ENCODE results near the gene CHMP3. TPM values are rescaled to one million over a fixed set of nuclear protein-coding genes. Genes with fewer than 3 reads are reported as not detected.
A peak's percentile ranks its signal among the peaks of the same experiment; 100 is the strongest.

Gene CHMP3
- total RNA-seq, 1 donor from 2014 or later = 28.3 TPM

- Mint-ChIP-seq H3K4me1 (peaks cover 34% of the 10 kb centered on the region), H3K9me3 (peaks cover 4% of the 10 kb centered on the region), H3K36me3 (ENCODE audit: low read depth) (peaks cover 92% of the 10 kb centered on the region), H3K4me3 (peak overlapping the region; percentile 2), H3K27me3 (no peaks in the 10 kb centered on the region), H3K27ac (peak overlapping the region; percentile 67)
- no peak for DNase-seq
- intact Hi-C loops (cut with micrococcal nuclease) = no loop called here
Measured at GRCh38 chr2:86485103-86485502, 78.1 kb downstream of the CHMP3 start.

- Mint-ChIP-seq H3K27ac (no peak overlapping the region), H3K9me3 (peaks cover 4% of the 10 kb centered on the region), H3K27me3 (no peaks in the 10 kb centered on the region), H3K4me1 (peaks cover 36% of the 10 kb centered on the region), H3K36me3 (ENCODE audit: low read depth) (peaks cover 92% of the 10 kb centered on the region), H3K4me3 (no peak overlapping the region)
- intact Hi-C loops (cut with micrococcal nuclease) = loop anchor here (5.0 kb wide), 1 partner anchor 42 kb away; the partner anchor contains the start of gene KDM3A
- no peak for DNase-seq
Measured at GRCh38 chr2:86484385-86484784, 78.9 kb downstream of the CHMP3 start.

- peak overlapping the region; percentile 61 for H3K27ac Mint-ChIP-seq
- H3K36me3 Mint-ChIP-seq (ENCODE audit: low read depth) = peaks cover 93% of the 10 kb centered on the region
- H3K27me3 Mint-ChIP-seq = no peaks in the 10 kb centered on the region
- H3K4me3 Mint-ChIP-seq = no peak overlapping the region
- H3K4me1 Mint-ChIP-seq = peaks cover 42% of the 10 kb centered on the region
- peaks cover 4% of the 10 kb centered on the region for H3K9me3 Mint-ChIP-seq
- intact Hi-C loops (cut with micrococcal nuclease) = loop anchor here (1.0 to 5.0 kb wide), 2 partner anchors 40 to 141 kb away; partner anchors contain the start of genes KDM3A and RNF103
- DNase-seq = no peak
Measured at GRCh38 chr2:86482034-86482433, 81.2 kb downstream of the CHMP3 start.

GRCh38 chr2:86480105-86480504, 83.1 kb downstream of the CHMP3 start:
- Mint-ChIP-seq H3K36me3 (ENCODE audit: low read depth) (peaks cover 90% of the 10 kb centered on the region), H3K4me3 (no peak overlapping the region), H3K27me3 (no peaks in the 10 kb centered on the region), H3K4me1 (peaks cover 37% of the 10 kb centered on the region), H3K9me3 (peaks cover 3% of the 10 kb centered on the region), H3K27ac (no peak overlapping the region)
- intact Hi-C loops (cut with micrococcal nuclease) = loop anchor here (5.0 kb wide), 1 partner anchor 38 kb away; the partner anchor contains the start of gene KDM3A
- DNase-seq = no peak

GRCh38 chr2:86477349-86477748, 85.9 kb downstream of the CHMP3 start:
- Mint-ChIP-seq H3K27me3 (no peaks in the 10 kb centered on the region), H3K36me3 (ENCODE audit: low read depth) (peaks cover 87% of the 10 kb centered on the region), H3K4me3 (no peak overlapping the region), H3K27ac (no peak overlapping the region), H3K9me3 (no peaks in the 10 kb centered on the region), H3K4me1 (peaks cover 34% of the 10 kb centered on the region)
- DNase-seq = no peak
- intact Hi-C loops (cut with micrococcal nuclease) = no loop called here

- H3K4me1 Mint-ChIP-seq = peaks cover 32% of the 10 kb centered on the region
- intact Hi-C loops (cut with micrococcal nuclease) = no loop called here
- no peaks in the 10 kb centered on the region for H3K9me3 Mint-ChIP-seq
- peaks cover 85% of the 10 kb centered on the region for H3K36me3 Mint-ChIP-seq (ENCODE audit: low read depth)
- H3K27me3 Mint-ChIP-seq = no peaks in the 10 kb centered on the region
- H3K27ac Mint-ChIP-seq = no peak overlapping the region
- H3K4me3 Mint-ChIP-seq = no peak overlapping the region
- DNase-seq = no peak
Measured at GRCh38 chr2:86476918-86477317, 86.3 kb downstream of the CHMP3 start.

- no peak overlapping the region for H3K4me3 Mint-ChIP-seq
- no peak for DNase-seq
- no peaks in the 10 kb centered on the region for H3K9me3 Mint-ChIP-seq
- intact Hi-C loops (cut with micrococcal nuclease) = no loop called here
- peaks cover 86% of the 10 kb centered on the region for H3K36me3 Mint-ChIP-seq (ENCODE audit: low read depth)
- H3K27me3 Mint-ChIP-seq = no peaks in the 10 kb centered on the region
- peaks cover 35% of the 10 kb centered on the region for H3K4me1 Mint-ChIP-seq
- H3K27ac Mint-ChIP-seq = no peak overlapping the region
Measured at GRCh38 chr2:86476092-86476491, 87.2 kb downstream of the CHMP3 start.

GRCh38 chr2:86471637-86472036, 91.6 kb downstream of the CHMP3 start:
- intact Hi-C loops (cut with micrococcal nuclease) = no loop called here
- Mint-ChIP-seq H3K27ac (no peak overlapping the region), H3K9me3 (no peaks in the 10 kb centered on the region), H3K4me1 (peaks cover 52% of the 10 kb centered on the region), H3K4me3 (no peak overlapping the region), H3K36me3 (ENCODE audit: low read depth) (peaks cover 79% of the 10 kb centered on the region), H3K27me3 (no peaks in the 10 kb centered on the region)
- DNase-seq = no peak

- no peaks in the 10 kb centered on the region for H3K27me3 Mint-ChIP-seq
Measured at GRCh38 chr2:86470890-86471289, 92.4 kb downstream of the CHMP3 start.

GRCh38 chr2:86468162-86469033, 94.8 kb downstream of the CHMP3 start:
- peak; percentile 84 for DNase-seq
- peak overlapping the region; percentile 93 for H3K27ac Mint-ChIP-seq
- no peaks in the 10 kb centered on the region for H3K9me3 Mint-ChIP-seq
- no peaks in the 10 kb centered on the region for H3K27me3 Mint-ChIP-seq
- intact Hi-C loops (cut with micrococcal nuclease) = loop anchor here (1.0 to 5.0 kb wide), 2 partner anchors 26 to 154 kb away; partner anchors contain the start of gene RNF103
- peaks cover 80% of the 10 kb centered on the region for H3K36me3 Mint-ChIP-seq (ENCODE audit: low read depth)
- H3K4me1 Mint-ChIP-seq = peaks cover 62% of the 10 kb centered on the region
- H3K4me3 Mint-ChIP-seq = peak overlapping the region; percentile 83

More at GRCh38 chr2:86470890-86471289, 92.4 kb downstream of the CHMP3 start:
- H3K4me1 Mint-ChIP-seq = peaks cover 56% of the 10 kb centered on the region
- no peak overlapping the region for H3K4me3 Mint-ChIP-seq
- intact Hi-C loops (cut with micrococcal nuclease) = no loop called here
- peaks cover 82% of the 10 kb centered on the region for H3K36me3 Mint-ChIP-seq (ENCODE audit: low read depth)
- no peak for DNase-seq
- H3K27ac Mint-ChIP-seq = no peak overlapping the region
- no peaks in the 10 kb centered on the region for H3K9me3 Mint-ChIP-seq

- no peaks in the 10 kb centered on the region for H3K27me3 Mint-ChIP-seq
- intact Hi-C loops (cut with micrococcal nuclease) = loop anchor here (5.0 kb wide), 1 partner anchor 156 kb away; the partner anchor contains the start of gene RNF103
- H3K9me3 Mint-ChIP-seq = no peaks in the 10 kb centered on the region
- H3K36me3 Mint-ChIP-seq (ENCODE audit: low read depth) = peaks cover 78% of the 10 kb centered on the region
- no peak overlapping the region for H3K4me3 Mint-ChIP-seq
- no peak for DNase-seq
- H3K27ac Mint-ChIP-seq = peak overlapping the region; percentile 25
- H3K4me1 Mint-ChIP-seq = peaks cover 57% of the 10 kb centered on the region
Measured at GRCh38 chr2:86466306-86466705, 96.9 kb downstream of the CHMP3 start.

GRCh38 chr2:86464652-86465051, 98.6 kb downstream of the CHMP3 start:
- H3K27ac Mint-ChIP-seq = peak overlapping the region; percentile 74
- peak overlapping the region; percentile 49 for H3K4me3 Mint-ChIP-seq
- no peak for DNase-seq
- H3K36me3 Mint-ChIP-seq (ENCODE audit: low read depth) = peaks cover 84% of the 10 kb centered on the region
- H3K9me3 Mint-ChIP-seq = no peaks in the 10 kb centered on the region
- H3K4me1 Mint-ChIP-seq = peaks cover 52% of the 10 kb centered on the region
- H3K27me3 Mint-ChIP-seq = no peaks in the 10 kb centered on the region
- intact Hi-C loops (cut with micrococcal nuclease) = loop anchor here (5.0 kb wide), 1 partner anchor 158 kb away; the partner anchor contains the start of gene RNF103

- H3K9me3 Mint-ChIP-seq = no peaks in the 10 kb centered on the region
- intact Hi-C loops (cut with micrococcal nuclease) = no loop called here
Measured at GRCh38 chr2:86461042-86461743, 102.0 kb downstream of the CHMP3 start.

GRCh38 chr2:86455181-86455580, 108.1 kb downstream of the CHMP3 start:
- Mint-ChIP-seq H3K9me3 (no peaks in the 10 kb centered on the region), H3K27ac (no peak overlapping the region), H3K4me1 (peaks cover 14% of the 10 kb centered on the region), H3K27me3 (no peaks in the 10 kb centered on the region), H3K4me3 (no peak overlapping the region), H3K36me3 (ENCODE audit: low read depth) (peaks cover 82% of the 10 kb centered on the region)
- no peak for DNase-seq
- intact Hi-C loops (cut with micrococcal nuclease) = no loop called here

More at GRCh38 chr2:86461042-86461743, 102.0 kb downstream of the CHMP3 start:
- H3K36me3 Mint-ChIP-seq (ENCODE audit: low read depth) = peaks cover 87% of the 10 kb centered on the region
- H3K4me1 Mint-ChIP-seq = peaks cover 33% of the 10 kb centered on the region
- no peak overlapping the region for H3K27ac Mint-ChIP-seq
- H3K4me3 Mint-ChIP-seq = no peak overlapping the region
- H3K27me3 Mint-ChIP-seq = no peaks in the 10 kb centered on the region
- no peak for DNase-seq

All from activated CD4-positive, alpha-beta T cell treated with anti-CD3 and anti-CD28 coated beads, Interleukin-2, amount 10 ng/mL, durations not matched to agents 24 days and 14 days (primary cell).